Measurements from ENCODE around the gene NUCB1. TPM values are rescaled to one million over a fixed set of nuclear protein-coding genes. Genes with fewer than 3 reads are reported as not detected.

Gene NUCB1
- total and polyA plus RNA-seq, 3 experiments from 2014 or later, result 86.8 to 147 (median 93.3) TPM

DNA sequence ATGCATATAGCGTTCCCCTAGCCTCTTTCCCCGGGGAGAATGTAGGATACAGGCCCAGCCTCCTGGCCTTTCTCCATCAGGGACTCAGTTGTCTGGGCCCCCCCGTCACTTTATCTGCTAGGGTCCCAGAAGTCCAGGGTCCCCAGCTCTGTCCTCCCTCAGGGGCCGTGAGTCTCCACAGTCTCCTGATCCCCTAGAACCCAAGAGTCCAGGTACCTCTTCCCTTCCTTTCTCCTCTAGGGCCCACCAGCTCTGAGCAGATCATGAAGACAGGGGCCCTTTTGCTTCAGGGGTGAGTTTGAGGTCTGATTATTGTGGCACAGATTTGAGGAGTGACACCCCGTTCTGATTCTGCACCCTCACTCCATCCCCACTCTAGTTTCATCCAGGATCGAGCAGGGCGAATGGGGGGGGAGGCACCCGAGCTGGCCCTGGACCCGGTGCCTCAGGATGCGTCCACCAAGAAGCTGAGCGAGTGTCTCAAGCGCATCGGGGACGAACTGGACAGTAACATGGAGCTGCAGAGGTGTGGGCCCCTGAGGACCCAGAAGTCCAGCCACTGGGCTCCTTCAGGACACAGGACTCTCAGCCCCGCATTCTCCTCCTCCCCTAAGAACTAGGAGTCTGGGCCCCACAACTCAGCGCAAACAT is 55.3 kb downstream of the NUCB1 start:
- Histone ChIP-seq H3K27me3 (ENCODE audit: insufficient read depth, low read length, poor library complexity, severe bottlenecking) (no peaks in the 10 kb centered on the region), H3K4me1 (ENCODE audit: insufficient read depth, low read length) (peaks cover 17% of the 10 kb centered on the region), H3K36me3 (ENCODE audit: insufficient read depth, low read length) (no peaks in the 10 kb centered on the region), H3K4me3 (ENCODE audit: low read length) (peak overlapping the region; percentile 75), H3K27ac (ENCODE audit: low read depth, low read length) (peak overlapping the region; percentile 84), H3K9me3 (ENCODE audit: low read length) (no peaks in the 10 kb centered on the region)
- H3K36me3 Mint-ChIP-seq, result peaks cover 0 to 26% (median 6%) of the 10 kb centered on the region in 3 donors
- peaks cover 24 to 41% (median 38%) of the 10 kb centered on the region in 3 donors for H3K4me1 Mint-ChIP-seq
- CTCF ChIA-PET, result interaction anchor here (2.0 kb wide), 1 partner anchor 38 kb away, joined by 7 read pairs; the partner anchor contains the start of genes GYS1 and RUVBL2
- H3K9me3 Mint-ChIP-seq, result no peaks in the 10 kb centered on the region
- H3K4me3 Mint-ChIP-seq, result peak overlapping the region; percentile 83 to 96 (median 93)
- DNase-seq, result no peak
- H3K27ac Mint-ChIP-seq, result peak overlapping the region; percentile 43 to 87 (median 78)
- no peaks in the 10 kb centered on the region for H3K27me3 Mint-ChIP-seq
- POLR2A ChIA-PET, result interaction anchor here (0.5 to 2.6 kb wide), 2 partner anchors 9 to 191 kb away, joined by 4 to 14 read pairs; partner anchors contain the start of gene FTL

DNA sequence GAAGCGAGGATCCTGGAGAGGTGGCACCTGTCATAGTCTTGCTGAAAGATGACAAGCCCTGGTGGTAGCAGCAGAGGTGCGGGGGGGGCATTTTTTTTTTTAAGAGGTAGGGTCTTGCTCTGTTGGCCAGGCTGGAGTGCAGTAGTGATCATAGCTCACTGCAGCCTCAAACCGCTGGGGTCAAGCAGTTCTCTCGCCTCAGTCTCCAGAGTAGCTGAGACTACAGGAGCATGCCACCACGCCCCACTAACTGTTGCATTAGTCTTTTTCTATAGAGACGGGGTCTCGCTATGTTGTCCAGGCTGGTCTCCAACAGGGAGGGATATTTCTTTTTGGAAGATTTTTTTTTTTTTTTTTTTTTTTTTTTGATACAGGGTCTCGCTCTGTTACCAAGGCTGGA is 57.9 kb downstream of the NUCB1 start:
- Histone ChIP-seq H3K9me3 (ENCODE audit: low read length) (no peaks in the 10 kb centered on the region), H3K4me1 (ENCODE audit: insufficient read depth, low read length) (peaks cover 28% of the 10 kb centered on the region), H3K27ac (ENCODE audit: low read depth, low read length) (no peak overlapping the region), H3K27me3 (ENCODE audit: insufficient read depth, low read length, poor library complexity, severe bottlenecking) (no peaks in the 10 kb centered on the region), H3K4me3 (ENCODE audit: low read length) (no peak overlapping the region), H3K36me3 (ENCODE audit: insufficient read depth, low read length) (no peaks in the 10 kb centered on the region)
- ChIA-PET POLR2A (no interaction called here), CTCF (interaction anchor here (1.2 kb wide), 1 partner anchor 12 kb away, joined by 5 read pairs; no protein-coding TSS in a partner anchor)
- peaks cover 39 to 61% (median 54%) of the 10 kb centered on the region in 3 donors for H3K4me1 Mint-ChIP-seq
- H3K36me3 Mint-ChIP-seq, result peaks cover 0 to 26% (median 6%) of the 10 kb centered on the region in 3 donors
- H3K9me3 Mint-ChIP-seq, result no peaks in the 10 kb centered on the region
- DNase-seq, result no peak
- no peak overlapping the region for H3K27ac Mint-ChIP-seq
- peak overlapping the region in 3 of 7 donors; percentile 10 to 61 (median 20) for H3K4me3 Mint-ChIP-seq
- H3K27me3 Mint-ChIP-seq, result peaks cover 0 to 1% of the 10 kb centered on the region in 2 donors

DNA sequence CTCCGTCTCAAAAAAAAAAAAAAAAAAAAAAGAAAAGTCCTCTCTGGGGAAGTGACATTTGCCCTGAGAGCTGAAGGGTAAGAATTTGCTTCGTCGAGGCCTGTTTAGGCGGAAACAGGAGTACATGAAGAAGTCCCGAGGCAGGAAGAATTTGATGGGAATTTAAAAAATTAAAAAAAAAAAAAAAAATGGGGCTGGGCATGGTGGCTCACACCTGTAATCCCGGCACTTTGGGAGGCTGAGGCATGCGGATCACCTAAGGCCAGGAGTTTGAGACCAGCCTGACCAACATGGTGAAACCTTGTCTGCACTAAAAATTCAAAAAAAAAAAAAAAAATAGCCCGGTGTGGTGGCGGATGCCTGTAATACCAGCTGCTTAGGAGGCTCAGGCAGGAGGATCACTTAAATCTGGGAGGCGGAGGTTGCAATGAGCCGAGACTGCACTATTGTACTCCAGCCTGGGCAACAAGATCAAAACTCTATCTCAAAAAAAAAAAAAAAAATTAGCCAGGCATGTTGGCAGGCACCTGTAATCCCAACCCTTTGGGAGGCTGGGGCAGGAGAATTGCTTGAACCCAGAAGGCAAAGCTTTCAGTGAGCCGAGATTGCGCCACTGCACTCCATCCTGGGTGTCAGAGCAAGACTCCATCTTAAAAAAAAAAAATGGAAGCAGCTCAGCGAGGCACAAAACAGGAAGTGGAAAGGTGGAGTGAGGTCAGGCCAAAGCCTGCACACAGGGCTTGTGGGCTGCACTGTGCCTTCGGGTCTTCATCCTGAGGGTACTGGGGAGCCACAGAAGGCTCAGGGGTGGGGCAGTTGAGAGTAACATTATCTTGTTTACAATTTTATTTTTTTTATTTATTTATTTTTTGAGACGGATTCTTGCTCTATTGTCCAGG is 59.5 kb downstream of the NUCB1 start:
- Histone ChIP-seq H3K27me3 (ENCODE audit: insufficient read depth, low read length, poor library complexity, severe bottlenecking) (no peaks in the 10 kb centered on the region), H3K4me1 (ENCODE audit: insufficient read depth, low read length) (peaks cover 39% of the 10 kb centered on the region), H3K4me3 (ENCODE audit: low read length) (no peak overlapping the region), H3K9me3 (ENCODE audit: low read length) (no peaks in the 10 kb centered on the region), H3K36me3 (ENCODE audit: insufficient read depth, low read length) (no peaks in the 10 kb centered on the region), H3K27ac (ENCODE audit: low read depth, low read length) (no peak overlapping the region)
- Mint-ChIP-seq H3K27me3 (peaks cover 0 to 1% of the 10 kb centered on the region in 2 donors), H3K9me3 (no peaks in the 10 kb centered on the region), H3K27ac (peak overlapping the region in 1 of 8 donors; percentile 26), H3K4me3 (no peak overlapping the region), H3K36me3 (peaks cover 0 to 22% (median 6%) of the 10 kb centered on the region in 3 donors), H3K4me1 (peaks cover 51 to 73% (median 65%) of the 10 kb centered on the region in 3 donors)
- CTCF ChIA-PET, result interaction anchor here (1.1 to 1.4 kb wide), 3 partner anchors 11 to 117 kb away, joined by 3 to 8 read pairs (median 3); partner anchors contain the start of gene RUVBL2
- peak in 1 of 5 donors; percentile 29 for DNase-seq
- POLR2A ChIA-PET, result interaction anchor here (0.6 to 0.7 kb wide), 5 partner anchors 11 to 798 kb away, joined by 3 to 5 read pairs (median 4); no protein-coding TSS in a partner anchor

DNA sequence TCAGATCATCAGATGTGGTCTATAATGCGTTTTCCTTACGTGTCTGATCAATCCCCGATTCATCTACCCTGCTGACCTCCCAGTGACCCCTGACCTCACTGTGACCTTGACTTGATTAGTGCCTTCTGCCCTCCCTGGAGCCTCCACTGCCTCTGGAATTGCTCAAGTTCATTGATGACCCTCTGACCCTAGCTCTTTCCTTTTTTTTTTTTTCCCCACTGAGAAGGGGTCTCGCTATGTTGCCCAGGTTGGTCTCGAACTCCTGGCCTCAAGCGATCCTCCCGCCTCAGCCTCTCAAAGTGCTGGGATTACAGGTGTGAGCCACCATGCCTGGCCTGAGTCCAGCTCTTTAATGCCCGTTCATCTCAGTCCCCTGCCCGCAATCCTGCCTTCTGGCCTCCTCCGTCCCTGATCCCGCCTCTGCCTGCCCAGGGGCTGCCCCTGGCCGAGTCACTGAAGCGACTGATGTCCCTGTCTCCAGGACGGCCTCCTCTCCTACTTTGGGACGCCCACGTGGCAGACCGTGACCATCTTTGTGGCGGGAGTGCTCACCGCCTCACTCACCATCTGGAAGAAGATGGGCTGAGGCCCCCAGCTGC is 61.0 kb downstream of the NUCB1 start:
- no peaks in the 10 kb centered on the region for H3K9me3 Mint-ChIP-seq
- Histone ChIP-seq H3K4me1 (ENCODE audit: insufficient read depth, low read length) (peaks cover 34% of the 10 kb centered on the region), H3K36me3 (ENCODE audit: insufficient read depth, low read length) (peaks cover under 1% of the 10 kb centered on the region), H3K9me3 (ENCODE audit: low read length) (no peaks in the 10 kb centered on the region), H3K4me3 (ENCODE audit: low read length) (no peak overlapping the region), H3K27ac (ENCODE audit: low read depth, low read length) (peak overlapping the region; percentile 94), H3K27me3 (ENCODE audit: insufficient read depth, low read length, poor library complexity, severe bottlenecking) (no peaks in the 10 kb centered on the region)
- peaks cover 0 to 8% of the 10 kb centered on the region in 2 donors for H3K27me3 Mint-ChIP-seq
- peak overlapping the region in 2 of 8 donors; percentile 43 to 54 for H3K27ac Mint-ChIP-seq
- H3K4me3 Mint-ChIP-seq, result peak overlapping the region in 2 of 7 donors; percentile 13 to 64
- ChIA-PET POLR2A (interaction anchor here (0.8 to 1.2 kb wide), 3 partner anchors 9 to 88 kb away, joined by 3 to 7 read pairs (median 5); no protein-coding TSS in a partner anchor), CTCF (interaction anchor here (1.3 to 1.8 kb wide), 3 partner anchors 8 to 32 kb away, joined by 3 to 5 read pairs (median 4); partner anchors contain the start of gene RUVBL2)
- peaks cover 0 to 26% (median 6%) of the 10 kb centered on the region in 3 donors for H3K36me3 Mint-ChIP-seq
- peaks cover 55 to 77% (median 68%) of the 10 kb centered on the region in 3 donors for H3K4me1 Mint-ChIP-seq
- DNase-seq, result peak in 1 of 5 donors; percentile 44

DNA sequence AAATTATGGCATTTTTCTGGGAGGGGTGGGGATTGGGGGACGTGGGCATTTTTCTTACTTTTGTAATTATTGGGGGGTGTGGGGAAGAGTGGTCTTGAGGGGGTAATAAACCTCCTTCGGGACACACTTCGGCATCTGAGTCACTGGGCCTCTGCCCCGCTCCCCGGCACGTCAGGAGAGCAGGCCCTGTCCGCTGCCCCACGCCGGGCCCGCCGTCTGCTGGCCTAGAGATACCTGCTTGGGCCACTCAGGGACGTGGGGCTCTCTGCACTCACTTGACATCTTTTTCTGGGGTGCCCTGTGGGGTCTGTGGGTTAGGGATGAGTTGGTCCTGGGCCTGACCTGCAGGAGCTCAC is 61.5 kb downstream of the NUCB1 start:
- POLR2A ChIA-PET, result interaction anchor here (0.7 to 1.2 kb wide), 6 partner anchors 7 to 316 kb away, joined by 3 to 7 read pairs (median 4); partner anchors contain the start of genes BAX and NUCB1
- peaks cover 37% of the 10 kb centered on the region for H3K4me1 ChIP-seq (ENCODE audit: insufficient read depth, low read length)

DNA sequence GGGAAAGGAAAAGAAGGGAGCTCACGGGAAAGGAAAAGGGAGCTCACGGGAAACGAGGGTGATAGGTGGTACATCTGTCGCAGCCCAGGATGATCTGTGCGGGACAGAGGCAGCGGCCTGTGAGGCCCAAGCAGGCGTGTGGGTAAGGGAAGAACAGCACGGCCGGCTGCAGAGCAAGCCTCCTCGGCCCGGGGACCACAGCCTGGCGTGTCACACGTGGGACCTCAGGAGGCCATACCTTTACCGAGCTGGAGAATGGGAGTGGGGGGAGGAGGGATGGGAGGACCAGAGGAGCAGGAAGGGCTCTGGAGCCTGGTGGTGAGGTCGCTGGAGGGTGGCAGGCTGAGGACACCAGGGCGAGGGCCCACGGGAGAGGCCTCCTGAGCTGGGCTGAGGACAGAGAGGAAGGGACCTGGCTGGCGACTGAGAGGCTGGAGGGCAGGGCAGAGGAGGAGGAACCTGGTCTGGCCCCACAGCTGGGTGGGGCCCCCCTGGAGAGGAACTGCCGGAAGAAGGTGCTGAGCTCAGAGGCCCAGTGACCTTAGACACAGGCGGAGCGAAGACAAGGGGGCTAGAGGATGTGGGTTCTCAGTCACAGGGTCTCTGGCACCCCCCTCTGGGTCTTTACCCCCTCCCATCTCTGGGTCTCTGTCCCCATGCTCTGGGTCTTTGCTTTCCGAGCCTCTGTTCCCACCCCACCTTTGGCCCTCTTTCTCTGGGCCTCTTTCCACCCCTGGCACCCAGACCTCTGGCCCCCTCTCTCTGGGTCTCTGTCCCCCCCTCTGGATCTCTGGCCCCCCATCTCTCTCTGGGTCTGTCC is 62.1 kb downstream of the NUCB1 start:
- peak in 4 of 5 donors; percentile 16 to 59 (median 34) for DNase-seq
- H3K27ac ChIP-seq (ENCODE audit: low read depth, low read length), result peak overlapping the region; percentile 94
- peaks cover 0 to 8% of the 10 kb centered on the region in 2 donors for H3K27me3 Mint-ChIP-seq
- H3K4me3 ChIP-seq (ENCODE audit: low read length), result no peak overlapping the region
- H3K4me1 ChIP-seq (ENCODE audit: insufficient read depth, low read length), result peaks cover 42% of the 10 kb centered on the region
- H3K27ac Mint-ChIP-seq, result peak overlapping the region; percentile 58 to 96 (median 86)
- CTCF ChIA-PET, result interaction anchor here (1.0 to 1.8 kb wide), 3 partner anchors 9 to 31 kb away, joined by 3 to 5 read pairs (median 4); partner anchors contain the start of genes GYS1 and RUVBL2
- peaks cover 6% of the 10 kb centered on the region for H3K36me3 ChIP-seq (ENCODE audit: insufficient read depth, low read length)
- peaks cover 59 to 79% (median 67%) of the 10 kb centered on the region in 3 donors for H3K4me1 Mint-ChIP-seq
- H3K9me3 ChIP-seq (ENCODE audit: low read length), result no peaks in the 10 kb centered on the region
- POLR2A ChIA-PET, result interaction anchor here (0.7 to 1.2 kb wide), 4 partner anchors 8 to 317 kb away, joined by 3 to 7 read pairs (median 4); partner anchors contain the start of genes BAX and NUCB1
- H3K9me3 Mint-ChIP-seq, result no peaks in the 10 kb centered on the region
- peaks cover 0 to 30% (median 4%) of the 10 kb centered on the region in 3 donors for H3K36me3 Mint-ChIP-seq
- H3K4me3 Mint-ChIP-seq, result peak overlapping the region; percentile 46 to 98 (median 64)
- H3K27me3 ChIP-seq (ENCODE audit: insufficient read depth, low read length, poor library complexity, severe bottlenecking), result no peaks in the 10 kb centered on the region

More for the DNA sequence above, 61.5 kb downstream of the NUCB1 start:
- Mint-ChIP-seq H3K9me3 (no peaks in the 10 kb centered on the region), H3K4me1 (peaks cover 57 to 78% (median 69%) of the 10 kb centered on the region in 3 donors), H3K27me3 (peaks cover 0 to 8% of the 10 kb centered on the region in 2 donors), H3K4me3 (peak overlapping the region in 5 of 7 donors; percentile 43 to 64 (median 46)), H3K36me3 (peaks cover 0 to 28% (median 6%) of the 10 kb centered on the region in 3 donors), H3K27ac (peak overlapping the region in 7 of 8 donors; percentile 58 to 96 (median 86))
- Histone ChIP-seq H3K36me3 (ENCODE audit: insufficient read depth, low read length) (peaks cover 6% of the 10 kb centered on the region), H3K4me3 (ENCODE audit: low read length) (no peak overlapping the region), H3K27ac (ENCODE audit: low read depth, low read length) (peak overlapping the region; percentile 94), H3K9me3 (ENCODE audit: low read length) (no peaks in the 10 kb centered on the region), H3K27me3 (ENCODE audit: insufficient read depth, low read length, poor library complexity, severe bottlenecking) (no peaks in the 10 kb centered on the region)
- no peak for DNase-seq
- CTCF ChIA-PET, result interaction anchor here (1.0 to 1.8 kb wide), 3 partner anchors 9 to 32 kb away, joined by 3 to 5 read pairs (median 4); partner anchors contain the start of genes GYS1 and RUVBL2

All from CD8-positive, alpha-beta memory T cell (primary cell).